ENCODE measurements around the gene SLC2A13. TPM values are rescaled to one million over a fixed set of nuclear protein-coding genes. Genes with fewer than 3 reads are reported as not detected.

The SLC2A13 gene
- total RNA-seq, 1 donor from 2014 or later = 8.4 TPM

DNA sequence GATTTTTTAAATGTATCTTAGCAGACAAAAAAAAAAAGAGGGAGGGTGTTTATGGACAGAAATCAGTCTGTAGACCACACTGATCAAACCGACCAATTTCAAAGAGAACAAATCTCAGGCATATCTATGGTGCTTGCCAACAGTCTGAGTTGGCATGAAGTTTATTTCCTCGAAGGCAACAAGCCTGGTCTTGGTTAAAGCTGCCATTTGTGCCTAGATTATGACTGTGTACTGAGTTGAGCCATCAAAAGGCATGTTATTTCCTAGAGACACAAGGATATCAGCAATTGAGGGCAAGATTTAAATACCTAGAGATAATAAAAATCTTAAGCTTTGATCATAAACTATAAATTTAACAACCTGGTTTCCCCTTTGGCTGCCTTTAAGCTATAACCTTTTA, 119.2 kb downstream of the SLC2A13 start:
- Histone ChIP-seq H3K27ac (ENCODE audit: low read depth, low read length) (no peak overlapping the region), H3K9ac (ENCODE audit: low read depth in 1 of 3, low read length in 3 of 3) (no peak overlapping the region), H3K4me1 (ENCODE audit: control insufficient read depth in 3 of 3, insufficient read depth in 3 of 3, low read length in 3 of 3) (no peaks in the 10 kb centered on the region), H3K27me3 (ENCODE audit: control insufficient read depth in 3 of 3, insufficient read depth in 3 of 3, low read length in 3 of 3) (no peaks in the 10 kb centered on the region), H3K4me3 (ENCODE audit: low read length in 3 of 3) (no peak overlapping the region), H3K36me3 (ENCODE audit: control insufficient read depth in 3 of 3, insufficient read depth in 3 of 3, low read length in 3 of 3) (no peaks in the 10 kb centered on the region), H3K9me3 (ENCODE audit: control insufficient read depth in 3 of 3, low read length in 3 of 3) (no peaks in the 10 kb centered on the region)

DNA sequence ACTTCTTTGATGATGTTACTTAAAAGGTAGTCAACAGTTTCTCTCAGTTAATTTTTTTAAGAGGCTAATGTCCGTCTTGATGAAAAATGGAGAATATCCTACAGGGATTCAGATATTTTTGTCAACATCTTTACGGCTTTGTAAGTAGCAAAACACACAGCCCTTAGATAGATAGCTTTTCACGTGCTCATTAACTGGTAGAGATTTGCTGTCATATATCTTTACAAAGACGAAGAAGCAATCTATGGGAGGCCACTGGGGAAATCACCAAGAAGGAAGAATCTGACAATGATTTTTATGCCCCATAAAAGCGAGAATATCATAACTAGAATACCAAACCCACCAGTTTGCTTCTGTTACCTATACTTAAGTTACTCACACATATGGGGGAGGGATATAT, 121.2 kb downstream of the SLC2A13 start:
- no peaks in the 10 kb centered on the region for H3K4me1 ChIP-seq (ENCODE audit: control insufficient read depth in 3 of 3, insufficient read depth in 3 of 3, low read length in 3 of 3)

GRCh38 chr12:39975374-39975918, 130.4 kb downstream of the SLC2A13 start:
- no peak overlapping the region for H3K9ac ChIP-seq (ENCODE audit: low read depth in 1 of 3, low read length in 3 of 3)
- H3K4me1 ChIP-seq (ENCODE audit: control insufficient read depth in 3 of 3, insufficient read depth in 3 of 3, low read length in 3 of 3) = no peaks in the 10 kb centered on the region
- no peak overlapping the region for H3K27ac ChIP-seq (ENCODE audit: low read depth, low read length)
- H3K27me3 ChIP-seq (ENCODE audit: control insufficient read depth in 3 of 3, insufficient read depth in 3 of 3, low read length in 3 of 3) = no peaks in the 10 kb centered on the region
- no peaks in the 10 kb centered on the region for H3K36me3 ChIP-seq (ENCODE audit: control insufficient read depth in 3 of 3, insufficient read depth in 3 of 3, low read length in 3 of 3)
- H3K9me3 ChIP-seq (ENCODE audit: control insufficient read depth in 3 of 3, low read length in 3 of 3) = peaks cover 0 to 2% (median 0%) of the 10 kb centered on the region in 3 donors
- no peak overlapping the region for H3K4me3 ChIP-seq (ENCODE audit: low read length in 3 of 3)

More for the DNA sequence above, 121.2 kb downstream of the SLC2A13 start:
- Histone ChIP-seq H3K36me3 (ENCODE audit: control insufficient read depth in 3 of 3, insufficient read depth in 3 of 3, low read length in 3 of 3) (no peaks in the 10 kb centered on the region), H3K27ac (ENCODE audit: low read depth, low read length) (no peak overlapping the region), H3K9me3 (ENCODE audit: control insufficient read depth in 3 of 3, low read length in 3 of 3) (no peaks in the 10 kb centered on the region), H3K27me3 (ENCODE audit: control insufficient read depth in 3 of 3, insufficient read depth in 3 of 3, low read length in 3 of 3) (no peaks in the 10 kb centered on the region), H3K9ac (ENCODE audit: low read depth in 1 of 3, low read length in 3 of 3) (no peak overlapping the region), H3K4me3 (ENCODE audit: low read length in 3 of 3) (no peak overlapping the region)

DNA sequence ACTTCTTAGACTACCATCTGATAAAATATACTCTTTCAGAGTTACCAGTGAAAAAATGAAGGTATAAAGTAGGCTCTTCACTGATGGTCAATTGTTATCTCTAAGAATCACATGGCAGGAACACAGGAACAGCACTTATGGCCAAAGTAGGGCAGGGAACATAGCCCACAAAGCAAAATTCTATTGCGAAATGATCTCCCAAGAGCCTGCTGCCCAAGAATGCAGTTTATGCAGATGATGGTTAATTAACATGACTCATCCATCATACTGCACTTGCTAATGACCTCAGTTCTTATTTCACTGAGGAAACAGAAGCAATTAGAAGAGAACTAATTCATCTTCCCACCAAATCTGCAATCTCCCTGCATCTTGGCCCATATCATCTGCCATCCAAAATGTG, 133.8 kb downstream of the SLC2A13 start:
- no peak overlapping the region for H3K27ac ChIP-seq (ENCODE audit: low read depth, low read length)
- no peaks in the 10 kb centered on the region for H3K36me3 ChIP-seq (ENCODE audit: control insufficient read depth in 3 of 3, insufficient read depth in 3 of 3, low read length in 3 of 3)
- H3K27me3 ChIP-seq (ENCODE audit: control insufficient read depth in 3 of 3, insufficient read depth in 3 of 3, low read length in 3 of 3) = no peaks in the 10 kb centered on the region
- H3K9me3 ChIP-seq (ENCODE audit: control insufficient read depth in 3 of 3, low read length in 3 of 3) = peaks cover 0 to 4% (median 0%) of the 10 kb centered on the region in 3 donors
- no peak overlapping the region for H3K4me3 ChIP-seq (ENCODE audit: low read length in 3 of 3)
- no peak overlapping the region for H3K9ac ChIP-seq (ENCODE audit: low read depth in 1 of 3, low read length in 3 of 3)
- no peaks in the 10 kb centered on the region for H3K4me1 ChIP-seq (ENCODE audit: control insufficient read depth in 3 of 3, insufficient read depth in 3 of 3, low read length in 3 of 3)

DNA sequence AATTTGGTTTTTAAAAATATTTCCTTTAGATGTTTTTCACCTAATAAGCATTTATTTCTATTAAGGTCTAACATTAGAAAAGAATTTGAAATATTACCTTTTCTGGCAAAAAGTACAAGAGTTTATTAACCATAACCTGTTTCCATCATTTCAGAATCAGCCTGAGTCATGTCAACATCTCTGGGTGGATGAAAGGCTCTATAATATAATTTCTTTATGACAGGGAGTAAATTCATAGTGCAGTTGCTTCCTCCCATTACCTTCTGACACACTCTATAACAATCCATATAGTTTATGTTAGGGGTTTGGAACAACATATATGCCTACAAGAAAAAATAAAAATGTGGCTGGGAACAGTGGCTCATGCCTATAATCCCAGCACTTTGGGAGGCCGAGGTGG, 134.5 kb downstream of the SLC2A13 start:
- H3K36me3 ChIP-seq (ENCODE audit: control insufficient read depth in 3 of 3, insufficient read depth in 3 of 3, low read length in 3 of 3) = no peaks in the 10 kb centered on the region
- H3K4me3 ChIP-seq (ENCODE audit: low read length in 3 of 3) = no peak overlapping the region
- no peaks in the 10 kb centered on the region for H3K27me3 ChIP-seq (ENCODE audit: control insufficient read depth in 3 of 3, insufficient read depth in 3 of 3, low read length in 3 of 3)
- peaks cover 0 to 4% (median 0%) of the 10 kb centered on the region in 3 donors for H3K9me3 ChIP-seq (ENCODE audit: control insufficient read depth in 3 of 3, low read length in 3 of 3)
- H3K9ac ChIP-seq (ENCODE audit: low read depth in 1 of 3, low read length in 3 of 3) = no peak overlapping the region
- H3K27ac ChIP-seq (ENCODE audit: low read depth, low read length) = no peak overlapping the region
- no peaks in the 10 kb centered on the region for H3K4me1 ChIP-seq (ENCODE audit: control insufficient read depth in 3 of 3, insufficient read depth in 3 of 3, low read length in 3 of 3)

DNA sequence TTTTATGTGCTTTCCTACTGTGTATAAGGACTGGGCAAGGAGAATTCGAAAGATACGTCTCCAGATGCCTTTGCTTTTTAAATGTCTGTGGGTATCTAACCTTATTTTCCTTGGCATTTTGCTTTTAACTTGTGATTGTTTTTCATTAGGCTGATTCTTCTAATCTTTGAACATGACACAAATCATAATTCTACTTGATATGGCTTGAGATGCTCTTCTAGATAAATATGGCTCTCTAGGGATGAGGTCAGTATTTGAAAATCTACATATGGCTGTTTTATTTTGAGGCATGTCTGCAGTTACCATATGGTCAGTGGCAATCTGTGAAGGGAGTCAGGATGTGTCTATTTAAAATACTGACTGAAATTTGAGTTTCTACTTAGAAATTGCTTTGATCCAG, 139.2 kb downstream of the SLC2A13 start:
- Histone ChIP-seq H3K9ac (ENCODE audit: low read depth in 1 of 3, low read length in 3 of 3) (no peak overlapping the region), H3K36me3 (ENCODE audit: control insufficient read depth in 3 of 3, insufficient read depth in 3 of 3, low read length in 3 of 3) (no peaks in the 10 kb centered on the region), H3K27ac (ENCODE audit: low read depth, low read length) (no peak overlapping the region), H3K4me3 (ENCODE audit: low read length in 3 of 3) (no peak overlapping the region), H3K27me3 (ENCODE audit: control insufficient read depth in 3 of 3, insufficient read depth in 3 of 3, low read length in 3 of 3) (no peaks in the 10 kb centered on the region), H3K9me3 (ENCODE audit: control insufficient read depth in 3 of 3, low read length in 3 of 3) (peaks cover 0 to 4% (median 0%) of the 10 kb centered on the region in 3 donors), H3K4me1 (ENCODE audit: control insufficient read depth in 3 of 3, insufficient read depth in 3 of 3, low read length in 3 of 3) (no peaks in the 10 kb centered on the region)

DNA sequence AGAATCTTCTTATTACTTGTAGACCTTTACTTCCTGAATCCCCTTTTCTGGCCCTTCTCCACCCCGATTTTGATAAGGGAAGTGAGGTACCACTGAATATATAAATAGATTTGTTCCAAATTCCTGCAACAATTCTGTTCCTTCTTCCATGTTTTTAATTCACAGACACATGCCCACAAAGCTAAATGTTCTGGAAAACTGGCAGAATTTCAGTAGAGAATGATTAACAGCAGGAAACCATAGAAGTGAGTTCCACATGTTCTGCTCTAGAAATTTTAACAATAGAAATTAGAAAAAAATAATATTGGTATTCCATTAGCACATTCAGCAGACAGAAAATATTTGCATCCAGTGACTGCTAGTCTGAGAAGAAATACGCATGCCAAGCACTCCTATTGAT, 139.6 kb downstream of the SLC2A13 start:
- no peak overlapping the region for H3K27ac ChIP-seq (ENCODE audit: low read depth, low read length)
- no peaks in the 10 kb centered on the region for H3K36me3 ChIP-seq (ENCODE audit: control insufficient read depth in 3 of 3, insufficient read depth in 3 of 3, low read length in 3 of 3)
- H3K4me1 ChIP-seq (ENCODE audit: control insufficient read depth in 3 of 3, insufficient read depth in 3 of 3, low read length in 3 of 3) = no peaks in the 10 kb centered on the region
- no peak overlapping the region for H3K9ac ChIP-seq (ENCODE audit: low read depth in 1 of 3, low read length in 3 of 3)
- H3K9me3 ChIP-seq (ENCODE audit: control insufficient read depth in 3 of 3, low read length in 3 of 3) = peaks cover 0 to 4% (median 0%) of the 10 kb centered on the region in 3 donors
- H3K4me3 ChIP-seq (ENCODE audit: low read length in 3 of 3) = no peak overlapping the region
- H3K27me3 ChIP-seq (ENCODE audit: control insufficient read depth in 3 of 3, insufficient read depth in 3 of 3, low read length in 3 of 3) = no peaks in the 10 kb centered on the region

DNA sequence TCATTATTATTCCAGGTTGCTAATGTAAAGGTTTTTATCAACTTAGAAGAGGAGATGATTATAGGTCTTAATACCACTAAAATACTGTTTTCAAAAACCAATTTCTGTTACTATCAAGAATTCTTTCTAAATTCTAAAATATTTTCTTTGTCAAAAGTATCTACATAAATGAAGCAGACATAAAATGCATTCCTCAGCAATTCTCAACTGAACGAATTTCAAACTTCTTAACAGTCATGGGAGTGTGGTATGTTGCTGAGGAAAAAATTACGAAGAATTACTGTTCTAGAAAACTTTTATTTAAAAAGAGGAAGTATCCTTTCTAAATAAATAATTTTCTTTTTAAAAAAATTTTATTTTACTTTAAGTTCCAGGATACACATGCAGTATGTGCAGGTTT, 146.4 kb downstream of the SLC2A13 start:
- Histone ChIP-seq H3K4me3 (ENCODE audit: low read length in 3 of 3) (no peak overlapping the region), H3K9me3 (ENCODE audit: control insufficient read depth in 3 of 3, low read length in 3 of 3) (no peaks in the 10 kb centered on the region), H3K4me1 (ENCODE audit: control insufficient read depth in 3 of 3, insufficient read depth in 3 of 3, low read length in 3 of 3) (no peaks in the 10 kb centered on the region), H3K27me3 (ENCODE audit: control insufficient read depth in 3 of 3, insufficient read depth in 3 of 3, low read length in 3 of 3) (no peaks in the 10 kb centered on the region), H3K36me3 (ENCODE audit: control insufficient read depth in 3 of 3, insufficient read depth in 3 of 3, low read length in 3 of 3) (no peaks in the 10 kb centered on the region), H3K9ac (ENCODE audit: low read depth in 1 of 3, low read length in 3 of 3) (no peak overlapping the region), H3K27ac (ENCODE audit: low read depth, low read length) (no peak overlapping the region)

GRCh38 chr12:39959031-39959430, 146.8 kb downstream of the SLC2A13 start:
- H3K27ac ChIP-seq (ENCODE audit: low read depth, low read length) = no peak overlapping the region
- H3K36me3 ChIP-seq (ENCODE audit: control insufficient read depth in 3 of 3, insufficient read depth in 3 of 3, low read length in 3 of 3) = no peaks in the 10 kb centered on the region
- H3K4me3 ChIP-seq (ENCODE audit: low read length in 3 of 3) = no peak overlapping the region
- H3K27me3 ChIP-seq (ENCODE audit: control insufficient read depth in 3 of 3, insufficient read depth in 3 of 3, low read length in 3 of 3) = no peaks in the 10 kb centered on the region
- H3K9ac ChIP-seq (ENCODE audit: low read depth in 1 of 3, low read length in 3 of 3) = no peak overlapping the region
- H3K9me3 ChIP-seq (ENCODE audit: control insufficient read depth in 3 of 3, low read length in 3 of 3) = no peaks in the 10 kb centered on the region
- H3K4me1 ChIP-seq (ENCODE audit: control insufficient read depth in 3 of 3, insufficient read depth in 3 of 3, low read length in 3 of 3) = no peaks in the 10 kb centered on the region

GRCh38 chr12:39958377-39958776, 147.5 kb downstream of the SLC2A13 start:
- Histone ChIP-seq H3K9me3 (ENCODE audit: control insufficient read depth in 3 of 3, low read length in 3 of 3) (no peaks in the 10 kb centered on the region), H3K4me3 (ENCODE audit: low read length in 3 of 3) (no peak overlapping the region), H3K27me3 (ENCODE audit: control insufficient read depth in 3 of 3, insufficient read depth in 3 of 3, low read length in 3 of 3) (no peaks in the 10 kb centered on the region), H3K9ac (ENCODE audit: low read depth in 1 of 3, low read length in 3 of 3) (no peak overlapping the region), H3K4me1 (ENCODE audit: control insufficient read depth in 3 of 3, insufficient read depth in 3 of 3, low read length in 3 of 3) (no peaks in the 10 kb centered on the region), H3K27ac (ENCODE audit: low read depth, low read length) (no peak overlapping the region), H3K36me3 (ENCODE audit: control insufficient read depth in 3 of 3, insufficient read depth in 3 of 3, low read length in 3 of 3) (no peaks in the 10 kb centered on the region)
